Ishikawa (cell line): ENCODE results near the gene EP400.

ENCODE experiments used
- CEBPB ChIP-seq: IDR thresholded peaks from 2 replicates; pipeline ENCODE4 v1.6.1; 2012
- CREB1 ChIP-seq: IDR thresholded peaks from 2 replicates; pipeline ENCODE4 v1.6.1; 2012; ENCODE audit warnings: low read depth
- EGR1 ChIP-seq: IDR thresholded peaks from 2 replicates; pipeline ENCODE4 v1.6.1; 2012
- EP300 ChIP-seq: IDR thresholded peaks from 2 replicates; pipeline ENCODE4 v1.6.1; 2012; ENCODE audit warnings: borderline replicate concordance
- FOXM1 ChIP-seq: IDR thresholded peaks from 2 replicates; pipeline ENCODE4 v1.6.1; 2012; ENCODE audit warnings: low read depth, borderline replicate concordance
- NFIC ChIP-seq: IDR thresholded peaks from 2 replicates; pipeline ENCODE4 v1.6.1; 2012
- TAF1 ChIP-seq: IDR thresholded peaks from 2 replicates; pipeline ENCODE4 v1.6.1; 2012; ENCODE audit warnings: low read depth, mild to moderate bottlenecking
- TCF12 ChIP-seq: IDR thresholded peaks from 2 replicates; pipeline ENCODE4 v1.6.1; 2012; ENCODE audit warnings: low read depth
- YY1 ChIP-seq: IDR thresholded peaks from 2 replicates; pipeline ENCODE4 v1.6.1; 2012; ENCODE audit warnings: low read depth
- ZBTB7A ChIP-seq: IDR thresholded peaks from 2 replicates; pipeline ENCODE4 v1.6.1; 2012; ENCODE audit warnings: low read depth
- TF ChIP-seq, protein P1 (sequence below): IDR thresholded peaks from 2 replicates; pipeline ENCODE4 v1.6.1; 2012

DNA sequence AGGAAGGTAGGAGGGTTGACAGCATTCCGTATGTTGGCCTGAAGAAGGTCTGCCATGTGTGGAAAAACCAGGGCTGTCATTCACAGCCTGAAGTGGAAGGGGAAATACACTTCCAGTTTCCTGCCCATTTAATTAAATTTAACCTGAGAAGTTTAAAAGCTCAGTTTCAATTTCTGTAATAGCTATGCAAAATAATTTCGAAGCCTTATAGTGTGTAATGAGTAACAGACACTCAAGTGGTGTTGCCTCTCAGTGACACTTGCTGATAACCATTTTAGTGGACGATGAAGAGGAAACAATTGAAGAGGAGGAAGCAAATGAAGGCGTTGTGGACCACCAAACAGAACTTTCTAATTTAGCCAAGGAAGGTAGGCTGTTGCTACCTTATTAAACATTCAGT is 44.8 kb downstream of the EP400 start:
- TF ChIP-seq EP300, result no peak
- TF ChIP-seq YY1, result no peak
- TF ChIP-seq CREB1, result no peak
- TF ChIP-seq TCF12, result no peak
- TF ChIP-seq, protein P1, sequence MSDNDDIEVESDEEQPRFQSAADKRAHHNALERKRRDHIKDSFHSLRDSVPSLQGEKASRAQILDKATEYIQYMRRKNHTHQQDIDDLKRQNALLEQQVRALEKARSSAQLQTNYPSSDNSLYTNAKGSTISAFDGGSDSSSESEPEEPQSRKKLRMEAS, result no peak
- TF ChIP-seq CEBPB, result no peak
- no peak for TF ChIP-seq EGR1
- no peak for TF ChIP-seq NFIC
- no peak for TF ChIP-seq FOXM1
- no peak for TF ChIP-seq TAF1
- TF ChIP-seq ZBTB7A, result no peak
